HepG2 (cell line): ENCODE results near the gene TLCD3B. TPM values are rescaled to one million over a fixed set of nuclear protein-coding genes. Genes with fewer than 3 reads are reported as not detected.

Experiments
- GFI1 ChIP-seq: sonication (generic); formaldehyde crosslinking; IDR thresholded peaks from 2 replicates; pipeline ENCODE4 v1.5.0; 2020; ENCODE audit warnings: missing genetic modification reagents, mild to moderate bottlenecking, borderline replicate concordance
- MTF2 ChIP-seq: sonication (generic); formaldehyde crosslinking; IDR thresholded peaks from 2 replicates; pipeline ENCODE4 v1.5.0; 2020; ENCODE audit warnings: missing genetic modification reagents, borderline replicate concordance
- MYNN ChIP-seq: sonication (generic); formaldehyde crosslinking; IDR thresholded peaks from 2 replicates; pipeline ENCODE4 v1.4.0; 2020; ENCODE audit warnings: mild to moderate bottlenecking, low read depth, missing genetic modification reagents
- ZBTB20 ChIP-seq: sonication (generic); formaldehyde crosslinking; IDR thresholded peaks from 2 replicates; pipeline ENCODE4 v1.8.1; 2023; ENCODE audit warnings: missing genetic modification reagents, low read depth, mild to moderate bottlenecking, borderline replicate concordance
- ZBTB33 ChIP-seq: sonication (generic); formaldehyde crosslinking; IDR thresholded peaks from 2 replicates; pipeline ENCODE4 v1.4.0; 2020; ENCODE audit warnings: missing genetic modification reagents
- ZNF296 ChIP-seq: sonication (generic); formaldehyde crosslinking; conservative IDR thresholded peaks from 2 replicates; pipeline ENCODE4 v1.5.0; 2020; ENCODE audit warnings: mild to moderate bottlenecking, missing genetic modification reagents
- ZNF841 ChIP-seq: sonication (generic); formaldehyde crosslinking; IDR thresholded peaks from 2 replicates; pipeline ENCODE4 v1.8.1; 2023; ENCODE audit warnings: missing genetic modification reagents, borderline replicate concordance
- polyA plus RNA-seq, 8 experiments: library from polyadenylated mRNA; depleted of rRNA in 3 of 8; stranded (reverse) in 7 of 8; unstranded in 1 of 8; fragments of >200 nt; fragmentation: Illumina TruSeq in 4 of 8; extraction: Trizol in 4 of 8; gene quantifications; 2 replicates each; pipeline versions ENCODE4 v1.2.1 to v1.2.3, GENCODE V29; 2011 to 2016; ENCODE audit warnings: low read depth in 4 of 8, missing spikeins in 1 of 8, mixed read lengths in 1 of 8; ENCODE audit not compliant: insufficient read depth in 1 of 8
- total RNA-seq, 5 experiments: library from RNA; depleted of rRNA; stranded (reverse); fragments of >200 nt; fragmentation: Illumina TruSeq; extraction: Trizol; gene quantifications; 2 replicates each; pipeline ENCODE4 v1.2.3, GENCODE V29; 2016; ENCODE audit warnings: low read depth in 1 of 5
- TF ChIP-seq, protein P1 (sequence below): sonication (generic); formaldehyde crosslinking; IDR thresholded peaks from 2 replicates; pipeline ENCODE4 v1.4.0; 2020; ENCODE audit warnings: low read depth, missing genetic modification reagents
- TF ChIP-seq, protein P2 (sequence below): sonication (generic); formaldehyde crosslinking; IDR thresholded peaks from 2 replicates; pipeline ENCODE4 v1.4.0; 2020; ENCODE audit warnings: missing genetic modification reagents, borderline replicate concordance
- TF ChIP-seq, protein P3 (sequence below): sonication (generic); formaldehyde crosslinking; IDR thresholded peaks from 2 replicates; pipeline ENCODE4 v1.5.1; 2020; ENCODE audit warnings: mild to moderate bottlenecking, moderate library complexity, missing genetic modification reagents
- TF ChIP-seq, protein P4 (sequence below): sonication (generic); formaldehyde crosslinking; conservative IDR thresholded peaks from 2 replicates; pipeline ENCODE4 v1.8.0; 2022; ENCODE audit warnings: low read depth, missing genetic modification reagents
- TF ChIP-seq, protein P5 (sequence below): sonication (generic); formaldehyde crosslinking; IDR thresholded peaks from 2 replicates; pipeline ENCODE4 v1.4.0; 2020; ENCODE audit warnings: missing genetic modification reagents, borderline replicate concordance

The TLCD3B gene
- total and polyA plus RNA-seq, 2 of the 13 experiments (the other 11 are each of a cell fraction or from before 2014, with no cell fraction given), result not detected

GRCh38 chr16:30052671-30053372 lies 21.8 kb upstream of the TLCD3B start (continued):
- TF ChIP-seq, protein P1, sequence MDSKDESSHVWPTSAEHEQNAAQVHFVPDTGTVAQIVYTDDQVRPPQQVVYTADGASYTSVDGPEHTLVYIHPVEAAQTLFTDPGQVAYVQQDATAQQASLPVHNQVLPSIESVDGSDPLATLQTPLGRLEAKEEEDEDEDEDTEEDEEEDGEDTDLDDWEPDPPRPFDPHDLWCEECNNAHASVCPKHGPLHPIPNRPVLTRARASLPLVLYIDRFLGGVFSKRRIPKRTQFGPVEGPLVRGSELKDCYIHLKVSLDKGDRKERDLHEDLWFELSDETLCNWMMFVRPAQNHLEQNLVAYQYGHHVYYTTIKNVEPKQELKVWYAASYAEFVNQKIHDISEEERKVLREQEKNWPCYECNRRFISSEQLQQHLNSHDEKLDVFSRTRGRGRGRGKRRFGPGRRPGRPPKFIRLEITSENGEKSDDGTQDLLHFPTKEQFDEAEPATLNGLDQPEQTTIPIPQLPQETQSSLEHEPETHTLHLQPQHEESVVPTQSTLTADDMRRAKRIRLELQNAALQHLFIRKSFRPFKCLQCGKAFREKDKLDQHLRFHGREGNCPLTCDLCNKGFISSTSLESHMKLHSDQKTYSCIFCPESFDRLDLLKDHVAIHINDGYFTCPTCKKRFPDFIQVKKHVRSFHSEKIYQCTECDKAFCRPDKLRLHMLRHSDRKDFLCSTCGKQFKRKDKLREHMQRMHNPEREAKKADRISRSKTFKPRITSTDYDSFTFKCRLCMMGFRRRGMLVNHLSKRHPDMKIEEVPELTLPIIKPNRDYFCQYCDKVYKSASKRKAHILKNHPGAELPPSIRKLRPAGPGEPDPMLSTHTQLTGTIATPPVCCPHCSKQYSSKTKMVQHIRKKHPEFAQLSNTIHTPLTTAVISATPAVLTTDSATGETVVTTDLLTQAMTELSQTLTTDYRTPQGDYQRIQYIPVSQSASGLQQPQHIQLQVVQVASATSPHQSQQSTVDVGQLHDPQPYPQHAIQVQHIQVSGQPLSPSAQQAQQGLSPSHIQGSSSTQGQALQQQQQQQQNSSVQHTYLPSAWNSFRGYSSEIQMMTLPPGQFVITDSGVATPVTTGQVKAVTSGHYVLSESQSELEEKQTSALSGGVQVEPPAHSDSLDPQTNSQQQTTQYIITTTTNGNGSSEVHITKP (CRISPR knock-in tag), result peak; percentile 64; the same call in 1 of the 2 replicates
- TF ChIP-seq, protein P2, sequence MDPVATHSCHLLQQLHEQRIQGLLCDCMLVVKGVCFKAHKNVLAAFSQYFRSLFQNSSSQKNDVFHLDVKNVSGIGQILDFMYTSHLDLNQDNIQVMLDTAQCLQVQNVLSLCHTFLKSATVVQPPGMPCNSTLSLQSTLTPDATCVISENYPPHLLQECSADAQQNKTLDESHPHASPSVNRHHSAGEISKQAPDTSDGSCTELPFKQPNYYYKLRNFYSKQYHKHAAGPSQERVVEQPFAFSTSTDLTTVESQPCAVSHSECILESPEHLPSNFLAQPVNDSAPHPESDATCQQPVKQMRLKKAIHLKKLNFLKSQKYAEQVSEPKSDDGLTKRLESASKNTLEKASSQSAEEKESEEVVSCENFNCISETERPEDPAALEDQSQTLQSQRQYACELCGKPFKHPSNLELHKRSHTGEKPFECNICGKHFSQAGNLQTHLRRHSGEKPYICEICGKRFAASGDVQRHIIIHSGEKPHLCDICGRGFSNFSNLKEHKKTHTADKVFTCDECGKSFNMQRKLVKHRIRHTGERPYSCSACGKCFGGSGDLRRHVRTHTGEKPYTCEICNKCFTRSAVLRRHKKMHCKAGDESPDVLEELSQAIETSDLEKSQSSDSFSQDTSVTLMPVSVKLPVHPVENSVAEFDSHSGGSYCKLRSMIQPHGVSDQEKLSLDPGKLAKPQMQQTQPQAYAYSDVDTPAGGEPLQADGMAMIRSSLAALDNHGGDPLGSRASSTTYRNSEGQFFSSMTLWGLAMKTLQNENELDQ, result peak; percentile 85; the same call in 1 of the 2 replicates
- no peak; the same call in 1 of the 2 replicates for TF ChIP-seq MYNN
- TF ChIP-seq, protein P3, sequence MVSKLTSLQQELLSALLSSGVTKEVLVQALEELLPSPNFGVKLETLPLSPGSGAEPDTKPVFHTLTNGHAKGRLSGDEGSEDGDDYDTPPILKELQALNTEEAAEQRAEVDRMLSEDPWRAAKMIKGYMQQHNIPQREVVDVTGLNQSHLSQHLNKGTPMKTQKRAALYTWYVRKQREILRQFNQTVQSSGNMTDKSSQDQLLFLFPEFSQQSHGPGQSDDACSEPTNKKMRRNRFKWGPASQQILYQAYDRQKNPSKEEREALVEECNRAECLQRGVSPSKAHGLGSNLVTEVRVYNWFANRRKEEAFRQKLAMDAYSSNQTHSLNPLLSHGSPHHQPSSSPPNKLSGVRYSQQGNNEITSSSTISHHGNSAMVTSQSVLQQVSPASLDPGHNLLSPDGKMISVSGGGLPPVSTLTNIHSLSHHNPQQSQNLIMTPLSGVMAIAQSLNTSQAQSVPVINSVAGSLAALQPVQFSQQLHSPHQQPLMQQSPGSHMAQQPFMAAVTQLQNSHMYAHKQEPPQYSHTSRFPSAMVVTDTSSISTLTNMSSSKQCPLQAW (CRISPR knock-in tag), result peak; percentile 98
- TF ChIP-seq GFI1, result peak; percentile 68; the same call in 1 of the 2 replicates
- TF ChIP-seq ZBTB20 (CRISPR knock-in tag), result peak; percentile 81
- TF ChIP-seq, protein P4, sequence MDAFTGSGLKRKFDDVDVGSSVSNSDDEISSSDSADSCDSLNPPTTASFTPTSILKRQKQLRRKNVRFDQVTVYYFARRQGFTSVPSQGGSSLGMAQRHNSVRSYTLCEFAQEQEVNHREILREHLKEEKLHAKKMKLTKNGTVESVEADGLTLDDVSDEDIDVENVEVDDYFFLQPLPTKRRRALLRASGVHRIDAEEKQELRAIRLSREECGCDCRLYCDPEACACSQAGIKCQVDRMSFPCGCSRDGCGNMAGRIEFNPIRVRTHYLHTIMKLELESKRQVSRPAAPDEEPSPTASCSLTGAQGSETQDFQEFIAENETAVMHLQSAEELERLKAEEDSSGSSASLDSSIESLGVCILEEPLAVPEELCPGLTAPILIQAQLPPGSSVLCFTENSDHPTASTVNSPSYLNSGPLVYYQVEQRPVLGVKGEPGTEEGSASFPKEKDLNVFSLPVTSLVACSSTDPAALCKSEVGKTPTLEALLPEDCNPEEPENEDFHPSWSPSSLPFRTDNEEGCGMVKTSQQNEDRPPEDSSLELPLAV (CRISPR knock-in tag), result peak; percentile 93; the same call in 1 of the 2 replicates
- peak; percentile 78; the same call in 1 of the 2 replicates for TF ChIP-seq ZBTB33
- TF ChIP-seq ZNF296 (CRISPR knock-in tag), result peak; percentile 72
- TF ChIP-seq, protein P5, sequence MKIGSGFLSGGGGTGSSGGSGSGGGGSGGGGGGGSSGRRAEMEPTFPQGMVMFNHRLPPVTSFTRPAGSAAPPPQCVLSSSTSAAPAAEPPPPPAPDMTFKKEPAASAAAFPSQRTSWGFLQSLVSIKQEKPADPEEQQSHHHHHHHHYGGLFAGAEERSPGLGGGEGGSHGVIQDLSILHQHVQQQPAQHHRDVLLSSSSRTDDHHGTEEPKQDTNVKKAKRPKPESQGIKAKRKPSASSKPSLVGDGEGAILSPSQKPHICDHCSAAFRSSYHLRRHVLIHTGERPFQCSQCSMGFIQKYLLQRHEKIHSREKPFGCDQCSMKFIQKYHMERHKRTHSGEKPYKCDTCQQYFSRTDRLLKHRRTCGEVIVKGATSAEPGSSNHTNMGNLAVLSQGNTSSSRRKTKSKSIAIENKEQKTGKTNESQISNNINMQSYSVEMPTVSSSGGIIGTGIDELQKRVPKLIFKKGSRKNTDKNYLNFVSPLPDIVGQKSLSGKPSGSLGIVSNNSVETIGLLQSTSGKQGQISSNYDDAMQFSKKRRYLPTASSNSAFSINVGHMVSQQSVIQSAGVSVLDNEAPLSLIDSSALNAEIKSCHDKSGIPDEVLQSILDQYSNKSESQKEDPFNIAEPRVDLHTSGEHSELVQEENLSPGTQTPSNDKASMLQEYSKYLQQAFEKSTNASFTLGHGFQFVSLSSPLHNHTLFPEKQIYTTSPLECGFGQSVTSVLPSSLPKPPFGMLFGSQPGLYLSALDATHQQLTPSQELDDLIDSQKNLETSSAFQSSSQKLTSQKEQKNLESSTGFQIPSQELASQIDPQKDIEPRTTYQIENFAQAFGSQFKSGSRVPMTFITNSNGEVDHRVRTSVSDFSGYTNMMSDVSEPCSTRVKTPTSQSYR (CRISPR knock-in tag), result peak; percentile 53; the same call in 1 of the 2 replicates
- TF ChIP-seq MTF2 (CRISPR knock-in tag), result no peak; the same call in 1 of the 2 replicates
- TF ChIP-seq ZNF841 (CRISPR knock-in tag), result peak; percentile 91; the same call in 1 of the 2 replicates
